ENCODE data around the gene SCP2D1. TPM values are rescaled to one million over a fixed set of nuclear protein-coding genes. Genes with fewer than 3 reads are reported as not detected.

Gene SCP2D1
- total RNA-seq, 1 donor from 2014 or later, result not detected

DNA sequence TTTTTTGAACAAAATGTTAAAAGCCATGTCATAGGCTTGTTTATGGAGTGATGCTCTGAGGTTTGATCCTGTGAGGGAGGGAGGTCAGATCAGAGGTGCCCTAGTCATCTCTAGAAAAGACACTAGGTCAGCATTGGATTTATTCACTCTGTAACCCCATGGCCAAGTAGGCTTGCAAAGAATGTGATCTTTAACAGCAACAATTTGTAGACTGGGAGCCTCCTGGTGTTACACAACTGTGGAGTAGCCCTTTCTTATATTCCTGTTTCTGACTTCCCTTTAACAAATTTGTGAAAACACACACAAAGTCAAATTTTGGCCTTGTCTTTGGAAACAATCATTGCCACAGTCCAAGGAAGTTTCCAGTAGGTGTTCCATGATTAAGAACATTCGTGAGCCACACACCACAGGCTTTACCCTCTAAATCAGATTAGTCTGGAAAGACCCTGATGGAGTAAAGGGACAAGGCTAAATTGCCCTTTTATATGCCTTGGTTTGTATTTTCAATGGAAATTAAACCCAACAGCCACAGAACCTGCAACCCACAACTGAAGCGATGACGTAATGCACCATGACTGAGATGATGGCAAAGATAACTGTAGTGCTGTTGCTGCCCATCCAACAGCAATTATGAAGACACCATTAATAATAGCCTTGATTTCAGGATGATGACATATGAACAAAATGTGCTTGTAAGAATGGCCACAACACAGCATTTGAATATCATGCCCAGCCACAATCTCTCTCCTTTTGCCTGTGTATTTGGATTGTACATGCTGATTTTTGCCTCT, 22.1 kb downstream of the SCP2D1 start:
- no peak for TF ChIP-seq CTCF (IDR thresholded peaks at IDR 0.05)
- no peak for ATAC-seq
- Histone ChIP-seq H3K27me3 (ENCODE audit: low read depth) (no peaks in the 10 kb centered on the region), H3K36me3 (no peaks in the 10 kb centered on the region), H3K27ac (no peak overlapping the region), H3K4me1 (no peaks in the 10 kb centered on the region), H3K9me3 (no peaks in the 10 kb centered on the region), H3K4me3 (no peak overlapping the region)
- no peak for DNase-seq
- intact Hi-C loops (cut with DNase I), result no loop called here

GRCh38 chr20:18837718-18838117, 24.1 kb downstream of the SCP2D1 start:
- ATAC-seq, result no peak
- no peak overlapping the region for H3K4me3 ChIP-seq
- H3K36me3 ChIP-seq, result no peaks in the 10 kb centered on the region
- intact Hi-C loops (cut with DNase I), result no loop called here
- no peak overlapping the region for H3K27ac ChIP-seq
- no peak for TF ChIP-seq CTCF (IDR thresholded peaks at IDR 0.05)
- no peaks in the 10 kb centered on the region for H3K9me3 ChIP-seq
- DNase-seq, result no peak
- H3K27me3 ChIP-seq (ENCODE audit: low read depth), result no peaks in the 10 kb centered on the region
- H3K4me1 ChIP-seq, result no peaks in the 10 kb centered on the region

GRCh38 chr20:18839507-18840247, 26.1 kb downstream of the SCP2D1 start:
- Histone ChIP-seq H3K27me3 (ENCODE audit: low read depth) (no peaks in the 10 kb centered on the region), H3K4me1 (no peaks in the 10 kb centered on the region), H3K36me3 (no peaks in the 10 kb centered on the region), H3K9me3 (no peaks in the 10 kb centered on the region), H3K4me3 (no peak overlapping the region), H3K27ac (no peak overlapping the region)
- intact Hi-C loops (cut with DNase I), result no loop called here
- no peak for TF ChIP-seq CTCF (IDR thresholded peaks at IDR 0.05)
- ATAC-seq, result no peak
- DNase-seq, result no peak

DNA sequence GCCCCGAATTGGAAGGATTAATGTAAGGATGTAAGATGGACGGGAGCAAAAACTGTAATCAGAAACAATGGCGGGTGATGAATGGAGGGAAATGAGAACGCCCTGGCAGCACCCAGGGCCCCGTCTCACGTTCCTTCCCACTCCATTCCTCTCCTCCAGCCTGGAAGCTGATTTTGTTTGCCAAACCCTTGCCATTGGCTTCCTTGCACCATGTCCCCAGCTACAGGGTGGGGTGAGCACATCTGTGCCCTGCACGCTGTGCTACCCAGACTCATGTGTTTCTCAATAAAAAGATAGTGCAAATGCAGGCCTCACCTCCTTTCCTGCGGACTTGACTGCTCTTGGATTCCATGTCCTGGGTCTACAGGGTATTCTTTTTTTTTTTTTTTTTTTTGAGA, 26.7 kb downstream of the SCP2D1 start:
- ATAC-seq, result no peak
- Histone ChIP-seq H3K36me3 (no peaks in the 10 kb centered on the region), H3K27ac (no peak overlapping the region), H3K4me3 (no peak overlapping the region), H3K27me3 (ENCODE audit: low read depth) (no peaks in the 10 kb centered on the region), H3K9me3 (no peaks in the 10 kb centered on the region), H3K4me1 (no peaks in the 10 kb centered on the region)
- no peak for DNase-seq
- no peak for TF ChIP-seq CTCF (IDR thresholded peaks at IDR 0.05)
- intact Hi-C loops (cut with DNase I), result no loop called here

- TF ChIP-seq CTCF (IDR thresholded peaks at IDR 0.05), result no peak
Observed at GRCh38 chr20:18845017-18845416, 31.4 kb downstream of the SCP2D1 start.

More at GRCh38 chr20:18845017-18845416, 31.4 kb downstream of the SCP2D1 start:
- intact Hi-C loops (cut with DNase I), result no loop called here
- no peaks in the 10 kb centered on the region for H3K27me3 ChIP-seq (ENCODE audit: low read depth)
- DNase-seq, result no peak
- H3K4me1 ChIP-seq, result no peaks in the 10 kb centered on the region
- H3K27ac ChIP-seq, result no peak overlapping the region
- H3K4me3 ChIP-seq, result no peak overlapping the region
- H3K9me3 ChIP-seq, result no peaks in the 10 kb centered on the region
- ATAC-seq, result no peak
- H3K36me3 ChIP-seq, result no peaks in the 10 kb centered on the region

Measured in lower lobe of right lung (tissue), 2 donors.